Neural progenitor cell (in vitro differentiated cells): ENCODE results near the gene DESI2.

Source experiments
- CTCF ChIP-seq: fragments of 200-600 bp; sonication (generic); IDR thresholded peaks from 2 replicates; pipeline ENCODE4 v1.5.1; 2017; ENCODE audit warnings: antibody characterized with exemption, mild to moderate bottlenecking
- EZH2 ChIP-seq: fragments of 200-600 bp; sonication (generic); IDR thresholded peaks from 2 replicates; pipeline ENCODE4 v1.6.1; 2017; ENCODE audit warnings: antibody characterized with exemption, mild to moderate bottlenecking, moderate library complexity
- EZH2phosphoT487 ChIP-seq: fragments of 200-600 bp; sonication (generic); IDR thresholded peaks from 2 replicates; pipeline ENCODE4 v1.6.1; 2017; ENCODE audit warnings: antibody characterized with exemption

DNA sequence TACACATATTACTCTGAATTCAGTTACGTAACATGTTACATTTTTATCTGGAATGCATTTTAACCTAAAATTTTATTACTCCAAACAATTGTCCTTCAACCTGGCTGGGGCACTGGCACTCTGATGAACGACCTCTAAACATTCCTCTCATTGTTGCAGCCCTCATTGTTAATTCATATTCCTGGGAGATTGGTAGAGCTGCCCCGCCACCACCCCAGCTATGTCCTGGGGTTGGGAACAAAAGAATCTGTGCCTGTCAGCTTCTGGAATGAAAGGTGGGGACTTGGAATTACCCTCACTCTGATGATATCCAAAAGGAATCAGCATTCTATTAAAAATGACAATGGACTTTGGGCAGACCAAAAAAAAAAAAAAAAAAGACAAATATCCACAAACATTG is 38.0 kb upstream of the DESI2 start:
- TF ChIP-seq CTCF (no peak), EZH2 (no peak), EZH2phosphoT487 (no peak)
